GM18508 (cell line): ENCODE measurements around the gene PTPRT.

Source experiments
- ATAC-seq: cut with Tn5 transposase; IDR thresholded peaks from one replicate; pipeline ENCODE4 v1.9.1; 2021; ENCODE audit warnings: moderate number of reproducible peaks; ENCODE audit not compliant: insufficient read depth, unreplicated experiment

Gene PTPRT

GRCh38 chr20:43034981-43035724 lies 154.6 kb downstream of the PTPRT start:
- no peak for ATAC-seq

GRCh38 chr20:43032459-43032858 lies 157.2 kb downstream of the PTPRT start:
- ATAC-seq: no peak

- no peak for ATAC-seq
Measured at GRCh38 chr20:43029176-43029575, 160.5 kb downstream of the PTPRT start.

- ATAC-seq: no peak
Measured at GRCh38 chr20:43028470-43028869, 161.2 kb downstream of the PTPRT start.

- no peak for ATAC-seq
Measured at GRCh38 chr20:43023836-43024235, 165.9 kb downstream of the PTPRT start.

GRCh38 chr20:43022568-43022967 lies 167.1 kb downstream of the PTPRT start:
- no peak for ATAC-seq

GRCh38 chr20:43022081-43022480 lies 167.6 kb downstream of the PTPRT start:
- no peak for ATAC-seq

GRCh38 chr20:43017241-43018030 lies 172.3 kb downstream of the PTPRT start:
- no peak for ATAC-seq

- no peak for ATAC-seq
Measured at GRCh38 chr20:43016257-43016656, 173.4 kb downstream of the PTPRT start.

- no peak for ATAC-seq
Measured at GRCh38 chr20:43015566-43015965, 174.1 kb downstream of the PTPRT start.

GRCh38 chr20:43014206-43014605 lies 175.5 kb downstream of the PTPRT start:
- ATAC-seq: no peak

- ATAC-seq: no peak
Measured at GRCh38 chr20:43011491-43011890, 178.2 kb downstream of the PTPRT start.

GRCh38 chr20:43009532-43009931 lies 180.2 kb downstream of the PTPRT start:
- ATAC-seq: no peak

GRCh38 chr20:43007525-43007924 lies 182.2 kb downstream of the PTPRT start:
- no peak for ATAC-seq

GRCh38 chr20:43006651-43007375 lies 182.9 kb downstream of the PTPRT start:
- ATAC-seq: no peak

- ATAC-seq: no peak
Measured at GRCh38 chr20:43003318-43003944, 186.3 kb downstream of the PTPRT start.

- no peak for ATAC-seq
Measured at GRCh38 chr20:42996141-42996540, 193.6 kb downstream of the PTPRT start.

- no peak for ATAC-seq
Measured at GRCh38 chr20:42988319-42988718, 201.4 kb downstream of the PTPRT start.

- no peak for ATAC-seq
Measured at GRCh38 chr20:42987376-42988114, 202.2 kb downstream of the PTPRT start.
